ENCODE measurements around the gene SHKBP1. TPM values are rescaled to one million over a fixed set of nuclear protein-coding genes. Genes with fewer than 3 reads are reported as not detected.

The SHKBP1 gene
- total and polyA plus RNA-seq, 9 of the 15 experiments (the other 6 are each of a cell fraction or from before 2014, with no cell fraction given): 1.2 to 58.1 (median 22.3) TPM

GRCh38 chr19:40598121-40598917 lies 21.6 kb downstream of the SHKBP1 start (continued):
- TF ChIP-seq HNRNPLL (IDR thresholded peaks at IDR 0.05; ENCODE audit: low read depth, low read length, poor library complexity, severe bottlenecking) (peak; percentile 37), POLR2B (IDR thresholded peaks at IDR 0.05; ENCODE audit: low read depth, partially characterized antibody) (no peak), LEF1 (IDR thresholded peaks at IDR 0.05) (peak; percentile 50; the same call in 1 of the 2 replicates), RHOXF2B (CRISPR knock-in tag; conservative IDR thresholded peaks at IDR 0.05) (no peak), THRA (IDR thresholded peaks at IDR 0.05) (no peak), ZNF324 (CRISPR knock-in tag; IDR thresholded peaks at IDR 0.05) (no peak), ZNF551 (CRISPR knock-in tag; IDR thresholded peaks at IDR 0.05) (no peak), POLR2AphosphoS5 (IDR thresholded peaks at IDR 0.05; ENCODE audit: control insufficient read depth, insufficient read depth, low read depth, low read length) (no peak), ZBTB12 (CRISPR knock-in tag; IDR thresholded peaks at IDR 0.05) (no peak), HNRNPL (IDR thresholded peaks at IDR 0.05; ENCODE audit: low read depth, low read length) (no peak), NUFIP1 (IDR thresholded peaks at IDR 0.05; ENCODE audit: partially characterized antibody) (no peak), CHD7 (IDR thresholded peaks at IDR 0.05; ENCODE audit: low read depth, low read length) (no peak), ZEB2 (IDR thresholded peaks at IDR 0.05) (no peak), ADNP (tag; IDR thresholded peaks at IDR 0.05) (no peak), NFATC3 (IDR thresholded peaks at IDR 0.05) (no peak)

All from K562 (cell line).